Stimulated activated CD4-positive, alpha-beta T cell treated with anti-CD3 and anti-CD28 coated beads, Interleukin-4, amount 100 ng/mL, for 48 hours (primary cell): ENCODE results near the gene ROR1.
"Not testable (repeated sequence)": the region's sequence is repeated elsewhere in the genome, so short reads cannot be mapped to it uniquely, and the experiment has no call there.

Source experiments
- DNase-seq, 2 donors: peaks; one replicate each; pipeline ENCODE4 v3.0.0-alpha.2; 2020; ENCODE audit warnings: low read depth in 2 of 2

Gene ROR1

DNA sequence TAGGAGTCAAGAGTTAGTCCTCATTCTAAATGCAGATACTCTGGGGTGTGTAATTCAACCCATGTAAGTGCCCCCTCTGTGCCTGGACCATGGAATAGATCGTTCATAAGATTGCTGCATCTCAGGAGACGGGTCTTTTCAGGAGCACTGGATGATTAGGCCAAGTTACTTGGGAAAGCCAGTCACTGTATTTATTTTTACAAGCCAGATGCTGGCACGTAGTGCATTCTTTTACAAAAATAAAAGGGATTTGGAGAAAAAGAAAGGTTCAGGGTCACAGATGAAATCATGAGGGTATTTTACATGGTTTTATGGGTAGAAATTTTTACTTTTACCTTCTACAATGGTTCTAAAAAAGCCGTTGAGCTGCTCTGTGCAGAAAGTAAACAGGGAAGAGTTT is 327.0 kb downstream of the ROR1 start:
- no peak for DNase-seq

DNA sequence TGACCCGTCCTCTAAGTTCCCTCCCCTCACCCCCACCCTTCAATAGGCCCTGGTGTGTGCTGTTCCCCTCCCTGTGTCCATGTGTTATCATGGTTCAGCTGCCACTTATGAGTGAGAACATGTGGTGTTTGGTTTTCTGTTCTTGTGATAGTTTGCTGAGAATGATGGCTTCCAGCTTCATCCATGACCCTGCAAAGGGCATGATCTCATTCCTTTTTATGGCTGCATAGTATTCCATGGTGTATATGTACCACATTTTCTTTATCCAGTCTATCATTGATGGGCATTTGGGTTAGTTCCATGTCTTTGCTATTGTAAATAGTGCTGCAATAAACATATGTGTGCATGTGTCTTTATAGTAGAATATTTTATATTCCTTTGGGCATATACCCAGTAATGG is 330.8 kb downstream of the ROR1 start:
- not testable (repeated sequence) for DNase-seq

- DNase-seq: no peak
These were observed 333.3 kb downstream of the ROR1 start for GRCh38 chr1:64107118-64107519.

GRCh38 chr1:64107632-64108031 is 333.8 kb downstream of the ROR1 start:
- DNase-seq: no peak

DNA sequence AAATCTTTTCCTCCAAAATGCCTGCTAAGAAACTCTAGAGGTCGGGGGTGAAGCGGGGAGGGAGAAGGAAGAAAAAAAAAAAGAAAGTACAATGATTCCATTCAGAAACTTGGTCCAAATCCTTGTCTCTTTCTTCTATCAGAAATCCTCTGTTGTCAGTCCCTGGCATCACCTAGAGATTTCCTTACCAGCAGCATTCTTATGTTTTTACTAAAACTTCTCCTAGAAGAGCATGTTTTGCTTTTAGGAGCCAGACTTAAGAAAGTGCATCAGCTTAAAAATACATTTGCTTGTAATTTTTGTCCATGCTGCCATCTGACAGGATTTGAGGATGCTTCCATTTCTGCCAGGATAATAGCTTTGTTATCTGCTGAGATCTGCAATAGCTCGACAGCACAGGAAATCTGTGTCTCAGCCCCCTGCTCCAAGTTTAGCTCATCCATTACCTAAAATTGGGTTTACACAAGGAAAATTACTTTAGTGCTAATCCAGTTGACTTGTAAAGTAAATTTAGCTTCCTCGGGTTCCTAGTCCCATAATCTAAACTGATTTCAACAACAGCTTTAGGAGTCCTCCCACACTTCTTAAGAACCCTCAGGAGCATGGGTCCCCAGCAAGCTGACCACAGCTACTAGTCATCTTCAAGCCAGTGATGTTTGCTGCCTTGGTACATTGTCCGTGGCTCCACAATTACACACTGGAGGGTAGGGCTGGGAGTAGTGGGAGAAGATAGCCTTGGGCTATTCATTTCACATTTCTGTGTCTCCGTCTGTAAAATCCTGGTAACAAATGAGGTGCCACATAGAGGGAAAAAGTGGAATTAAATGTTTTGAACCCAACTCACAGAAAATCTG is 337.3 kb downstream of the ROR1 start:
- no peak for DNase-seq

- DNase-seq: no peak
These were observed 338.0 kb downstream of the ROR1 start for GRCh38 chr1:64111787-64112186.

DNA sequence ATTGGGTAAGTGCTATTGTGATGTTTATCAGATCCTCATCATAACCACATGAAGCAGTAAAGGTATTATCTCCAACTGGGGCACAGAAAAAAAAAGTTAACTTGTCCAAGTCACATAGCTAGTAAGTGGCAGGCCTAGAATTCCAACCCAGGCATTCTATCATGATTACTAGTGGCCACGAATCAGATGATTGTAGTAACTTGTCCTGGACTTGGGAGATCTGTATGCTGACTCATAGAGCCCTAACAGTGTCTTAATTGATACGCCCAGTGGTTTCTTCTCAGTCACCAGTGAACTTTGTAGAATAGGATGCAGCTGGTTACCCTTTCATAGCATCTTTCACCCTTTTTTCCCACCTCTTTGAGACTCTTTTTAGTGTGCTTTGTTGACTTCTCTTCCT is 338.5 kb downstream of the ROR1 start:
- no peak for DNase-seq

- no peak for DNase-seq
These were observed 340.3 kb downstream of the ROR1 start for GRCh38 chr1:64114012-64114525.

GRCh38 chr1:64116537-64116936 is 342.7 kb downstream of the ROR1 start:
- DNase-seq: no peak

DNA sequence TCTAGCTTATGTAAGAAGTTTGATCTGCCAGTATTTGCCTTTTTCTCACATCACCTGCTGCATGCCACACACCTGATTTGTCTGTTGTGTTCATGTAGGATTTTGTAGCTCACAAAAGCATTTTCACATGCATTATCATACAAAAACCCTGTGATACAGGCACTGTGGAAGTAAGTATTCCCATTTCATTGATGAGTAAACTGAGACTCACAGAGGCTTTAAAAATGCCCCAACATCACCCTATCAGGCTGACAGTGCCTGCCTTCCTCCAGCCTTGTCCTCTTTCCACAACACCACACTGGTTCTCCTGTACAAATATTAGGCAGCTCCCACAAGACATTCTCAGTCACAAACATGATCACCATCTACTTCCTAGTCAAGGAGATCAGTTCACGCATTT is 343.7 kb downstream of the ROR1 start:
- no peak for DNase-seq

GRCh38 chr1:64121766-64122385 is 348.1 kb downstream of the ROR1 start:
- no peak for DNase-seq

DNA sequence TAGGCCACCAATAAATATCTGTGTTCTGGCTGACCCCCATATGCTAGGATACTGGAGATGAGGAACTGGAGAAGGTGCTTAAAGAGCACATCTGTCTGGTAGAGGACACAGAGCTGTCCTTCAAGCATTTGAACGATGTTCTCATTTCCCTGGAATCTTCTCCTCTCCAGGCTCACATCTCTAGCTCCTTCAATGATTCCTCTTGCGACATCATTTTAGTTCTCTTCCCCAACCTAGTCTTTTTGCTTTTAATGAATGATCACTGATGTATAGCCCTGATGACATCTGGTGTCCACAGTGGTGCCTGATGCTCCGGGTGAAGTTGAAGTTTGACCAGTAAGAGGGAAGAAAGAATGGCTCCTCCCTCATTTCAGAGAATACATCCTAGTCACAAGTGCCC is 348.8 kb downstream of the ROR1 start:
- DNase-seq: no peak

GRCh38 chr1:64124704-64125440 is 351.1 kb downstream of the ROR1 start:
- DNase-seq: no peak

DNA sequence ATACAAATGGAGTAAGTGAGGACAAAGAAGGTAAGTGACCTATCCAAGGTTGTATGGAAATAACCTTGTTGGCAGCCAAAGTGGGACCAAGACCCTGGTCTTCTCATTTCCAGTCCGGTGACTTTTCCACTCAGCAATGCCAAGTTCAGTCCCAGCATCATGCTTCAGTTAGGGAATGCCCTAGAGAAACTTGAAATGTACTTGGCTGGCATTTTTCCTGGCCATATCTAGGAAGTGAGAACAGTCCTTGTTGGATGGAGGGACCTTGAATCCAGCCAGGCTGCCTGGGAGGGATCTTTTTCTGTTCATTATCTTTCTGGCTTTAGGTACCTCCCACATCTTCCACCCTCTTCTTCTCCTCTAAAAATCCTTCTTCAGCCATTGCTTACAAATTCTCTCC is 352.8 kb downstream of the ROR1 start:
- DNase-seq: no peak

- no peak for DNase-seq
These were observed 353.5 kb downstream of the ROR1 start for GRCh38 chr1:64127297-64127696.

DNA sequence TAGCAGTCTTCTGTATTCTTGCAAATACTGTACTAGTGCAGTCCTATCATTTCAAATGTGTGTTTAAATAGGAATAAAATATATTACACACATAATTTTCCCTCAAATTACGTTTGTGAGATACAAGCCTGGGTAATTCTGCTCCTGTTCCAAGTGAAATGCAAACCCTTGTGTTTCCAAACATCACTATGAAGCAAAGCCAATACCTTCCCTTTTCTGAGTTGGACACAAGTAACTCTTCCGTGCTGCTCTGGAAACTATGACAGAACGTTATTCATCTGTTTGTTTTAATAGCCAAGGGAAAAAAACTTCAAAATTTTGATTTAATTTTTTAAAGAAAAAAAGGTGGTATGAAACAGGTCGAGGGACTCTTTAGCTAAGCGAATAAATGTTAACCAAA is 355.9 kb downstream of the ROR1 start:
- DNase-seq: no peak

GRCh38 chr1:64131155-64131554 is 357.3 kb downstream of the ROR1 start:
- DNase-seq: no peak

- no peak for DNase-seq
These were observed 359.2 kb downstream of the ROR1 start for GRCh38 chr1:64133036-64133435.

GRCh38 chr1:64135462-64136223 is 361.8 kb downstream of the ROR1 start:
- no peak for DNase-seq

DNA sequence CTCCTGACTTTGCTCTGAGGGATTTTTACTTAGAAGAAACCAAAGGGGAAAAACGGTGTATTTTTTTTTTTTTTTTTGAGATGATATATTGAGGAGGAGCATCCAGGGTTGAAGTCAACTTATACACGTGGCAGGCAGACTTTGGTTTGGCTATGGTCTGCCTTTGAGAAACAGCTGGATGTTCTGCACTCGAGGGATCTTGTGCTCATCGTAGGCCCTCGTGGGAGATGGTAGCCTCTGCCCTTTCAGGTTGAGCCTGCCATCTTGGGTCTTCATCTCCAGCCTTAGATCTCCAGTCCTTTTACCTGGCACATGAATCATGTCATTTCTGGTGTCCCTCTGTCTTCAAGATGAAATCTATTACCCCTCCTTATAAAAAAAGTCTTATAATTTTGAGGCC is 362.5 kb downstream of the ROR1 start:
- no peak for DNase-seq

GRCh38 chr1:64136752-64137411 is 363.1 kb downstream of the ROR1 start:
- DNase-seq: peak; percentile 60 to 64
